GM12878 (cell line): ENCODE measurements around the gene SPINT2. TPM values are rescaled to one million over a fixed set of nuclear protein-coding genes. Genes with fewer than 3 reads are reported as not detected.

Source experiments
- ATAC-seq: fragments of 200-7000 bp; cut with Tn5 transposase; 3 replicates; pipeline ENCODE4 v1.9.1; 2020; ENCODE audit warnings: mild to moderate bottlenecking, moderate library complexity
- BruUV-seq: library from RNA; stranded (reverse); fragments of 400-500 nt; replicated peaks from 2 replicates; lab custom pipeline; 2021; lab: Mats Ljungman, UMichigan
- CTCF ChIA-PET: fragments of 300-600 bp; sonication (Branson Sonifier 250); formaldehyde crosslinking; extraction: SDS; loops from one replicate; lab custom pipeline; 2021; ENCODE audit warnings: inconsistent platforms; lab: Yijun Ruan, JAX
- POLR2A ChIA-PET: fragments of 350-600 bp; formaldehyde crosslinking; extraction: SDS; loops from one replicate; lab custom pipeline; 2021; ENCODE audit warnings: inconsistent platforms; lab: Charles Lee
- RAD21 ChIA-PET: fragments of 300-600 bp; sonication (Branson Sonifier 250); formaldehyde crosslinking; loops from one replicate; lab custom pipeline; 2023; ENCODE audit warnings: antibody characterized with exemption; ENCODE audit not compliant: unreplicated experiment; lab: Charles Lee
- SMC1A ChIA-PET: fragments of 300-600 bp; sonication (Branson Sonifier 250); formaldehyde crosslinking; loops from one replicate; lab custom pipeline; 2023; ENCODE audit not compliant: unreplicated experiment, uncharacterized antibody; lab: Charles Lee
- DNase-seq: peaks from one replicate; pipeline ENCODE4 v3.0.0-alpha.2; 2011; ENCODE audit warnings: low read depth, low spot score
- FAIRE-seq: peaks from 3 replicates; lab custom pipeline; 2011; peaks lifted over from hg19 to GRCh38; lab: Jason Lieb, UNC
- H2AFZ ChIP-seq: 2 replicates; pipeline ENCODE4 v1.6.0; 2011; ENCODE audit warnings: low read depth, low read length, control low read depth; ENCODE audit not compliant: control insufficient read depth
- H3K27ac ChIP-seq: 2 replicates; pipeline ENCODE4 v1.5.1; 2011; ENCODE audit warnings: control low read depth; ENCODE audit not compliant: control insufficient read depth, insufficient read depth
- H3K27me3 ChIP-seq, 2 experiments: replicated peaks in 1 of 2; 2 replicates each; pipeline versions ENCODE4 v1.6.0 to v1.6.1; 2011; ENCODE audit warnings: low read length in 1 of 2; ENCODE audit not compliant: control insufficient read depth in 2 of 2, insufficient read depth in 2 of 2
- H3K36me3 ChIP-seq, 2 experiments: 2 replicates each; pipeline ENCODE4 v1.5.1; 2011; ENCODE audit warnings: low read length in 1 of 2; ENCODE audit not compliant: control insufficient read depth in 2 of 2, insufficient read depth in 2 of 2
- H3K4me1 ChIP-seq: 2 replicates; pipeline ENCODE4 v1.6.1; 2011; ENCODE audit warnings: mild to moderate bottlenecking, low read length, moderate library complexity, mixed read lengths; ENCODE audit not compliant: control insufficient read depth, insufficient read depth
- H3K4me2 ChIP-seq: 2 replicates; pipeline ENCODE4 v1.6.0; 2011; ENCODE audit warnings: control low read depth; ENCODE audit not compliant: control insufficient read depth, insufficient read depth
- H3K4me3 ChIP-seq: fragments of 200-600 bp; sonication (generic); 2 replicates; pipeline ENCODE4 v1.5.1; 2016
- H3K79me2 ChIP-seq: 2 replicates; pipeline ENCODE4 v1.6.0; 2011; ENCODE audit warnings: low read length; ENCODE audit not compliant: control insufficient read depth, insufficient read depth
- H3K9ac ChIP-seq: 2 replicates; pipeline ENCODE4 v1.8.0; 2011; ENCODE audit warnings: low read length, control low read depth, mixed read lengths; ENCODE audit not compliant: control insufficient read depth, insufficient read depth
- H3K9me3 ChIP-seq: replicated peaks from 3 replicates; pipeline ENCODE4 v1.5.1; 2011; ENCODE audit warnings: mild to moderate bottlenecking, low read length; ENCODE audit not compliant: control insufficient read depth, insufficient read depth
- H4K20me1 ChIP-seq: 2 replicates; pipeline ENCODE4 v1.6.0; 2011; ENCODE audit not compliant: control insufficient read depth, insufficient read depth
- CREB1 ChIP-seq: IDR thresholded peaks from 2 replicates; pipeline ENCODE4 v1.6.1; 2012; ENCODE audit warnings: low read depth, mild to moderate bottlenecking, inconsistent platforms
- CREM ChIP-seq: IDR thresholded peaks from 2 replicates; pipeline ENCODE4 v1.6.1; 2014; ENCODE audit warnings: antibody characterized with exemption, low read depth
- EGR1 ChIP-seq, 2 experiments: IDR thresholded peaks; 1 replicate in 1 of 2; 2 replicates in 1 of 2; pipeline ENCODE4 v1.6.1; 2011 to 2012; ENCODE audit warnings: low read depth in 2 of 2, low read length in 2 of 2, borderline replicate concordance in 1 of 2, mild to moderate bottlenecking in 1 of 2, moderate library complexity in 1 of 2
- ELK1 ChIP-seq: IDR thresholded peaks from 2 replicates; pipeline ENCODE4 v1.6.1; 2012; ENCODE audit warnings: low read depth, low read length, improper control_type of control experiment
- HSF1 ChIP-seq: fragments of 150-350 bp; IDR thresholded peaks from 2 replicates; pipeline ENCODE4 v1.6.1; 2014; ENCODE audit warnings: mild to moderate bottlenecking, low read depth, low read length
- IKZF1 ChIP-seq: fragments of 450-650 bp; conservative IDR thresholded peaks from 2 replicates; pipeline ENCODE4 v1.6.1; 2017; ENCODE audit warnings: antibody characterized with exemption, mild to moderate bottlenecking
- NBN ChIP-seq: fragments of 450-650 bp; IDR thresholded peaks from 2 replicates; pipeline ENCODE4 v1.6.1; 2016
- SMAD5 ChIP-seq: IDR thresholded peaks from 2 replicates; pipeline ENCODE4 v1.6.1; 2016; ENCODE audit warnings: antibody characterized with exemption, low read depth
- SMC3 ChIP-seq: IDR thresholded peaks from 2 replicates; pipeline ENCODE4 v1.6.1; 2011; ENCODE audit warnings: low read length, improper control_type of control experiment, borderline replicate concordance
- TCF3 ChIP-seq: IDR thresholded peaks from 2 replicates; pipeline ENCODE4 v1.6.1; 2012; ENCODE audit warnings: low read depth, mild to moderate bottlenecking, low read length, borderline replicate concordance; ENCODE audit not compliant: insufficient read depth
- USF2 ChIP-seq: IDR thresholded peaks from 2 replicates; pipeline ENCODE4 v1.6.1; 2011; ENCODE audit warnings: low read depth, low read length, improper control_type of control experiment, borderline replicate concordance
- ZNF622 ChIP-seq: fragments of 450-650 bp; IDR thresholded peaks from 2 replicates; pipeline ENCODE4 v1.6.1; 2017; ENCODE audit warnings: mild to moderate bottlenecking, inconsistent platforms
- ZSCAN29 ChIP-seq: fragments of 450-650 bp; IDR thresholded peaks from 2 replicates; pipeline ENCODE4 v1.6.1; 2017; ENCODE audit warnings: mild to moderate bottlenecking, moderate library complexity
- WGBS: methylation state at CpG from one replicate; pipeline ENCODE4 v1.1.6; 2016; ENCODE audit warnings: low lambda C conversion rate; ENCODE audit not compliant: insufficient replicate concordance, insufficient coverage; ENCODE audit errors: missing lambda C conversion rate; 5-methylcytosine and 5-hydroxymethylcytosine counted together
- in situ Hi-C: fragments of 300-500 bp; cut with MboI; formaldehyde crosslinking; loops from 9 replicates; pipeline ENCODE4 v1.14.3; 2018; ENCODE audit warnings: mixed read lengths
- intact Hi-C: fragments of 100-400 bp; cut with micrococcal nuclease; formaldehyde crosslinking; loops from one replicate; pipeline ENCODE4 v1.14.2; 2022; ENCODE audit not compliant: unreplicated experiment
- polyA plus RNA-seq, 11 experiments: library from polyadenylated mRNA; depleted of rRNA in 4 of 11; unstranded in 6 of 11; stranded (reverse) in 5 of 11; fragments of >200 nt; fragmentation: Nextera tagmentation in 4 of 11; fragmentation: Illumina TruSeq in 1 of 11; extraction: Ambion mirVana in 4 of 11; extraction: Trizol in 1 of 11; gene quantifications; 1 replicate in 1 of 11; 2 replicates in 10 of 11; pipeline versions ENCODE4 v1.2.1 to v1.2.3, GENCODE V29; 2011 to 2016; ENCODE audit warnings: inconsistent platforms in 2 of 11, missing spikeins in 2 of 11, low read depth in 1 of 11
- total RNA-seq, 4 experiments: library from RNA; depleted of rRNA in 3 of 4; stranded (reverse); fragments of >200 nt in 3 of 4; fragmentation: Illumina TruSeq in 1 of 4; extraction: Trizol in 1 of 4; gene quantifications; 2 replicates each; pipeline versions ENCODE4 v1.2.1 to v1.2.3, GENCODE V29; 2013 to 2021

Gene SPINT2
- total and polyA plus RNA-seq, 10 of the 15 experiments (the other 5 are each of a cell fraction or from before 2014, with no cell fraction given) = 0.15 to 26.5 (median 17.5) TPM

- TF ChIP-seq SMAD5 = no peak
- no peak for TF ChIP-seq USF2
- TF ChIP-seq HSF1 = no peak
- TF ChIP-seq NBN = no peak
Measured at GRCh38 chr19:38262585-38263268, 1.6 kb upstream of the SPINT2 start (continued).

- H3K9me3 ChIP-seq = no peaks in the 10 kb centered on the region
- ATAC-seq (peak; percentile 83), FAIRE-seq (no peak), DNase-seq (no peak)
- peak overlapping the region; percentile 48; the same call in 1 of the 2 replicates for H3K9ac ChIP-seq
- peak overlapping the region; percentile 88 for H2AFZ ChIP-seq
- POLR2A ChIA-PET = interaction anchor here (0.6 kb wide), 2 partner anchors 49 to 1321 kb away, joined by 3 to 5 read pairs; no protein-coding TSS in a partner anchor
- no peaks in the 10 kb centered on the region for H3K79me2 ChIP-seq
- CTCF ChIA-PET = no interaction called here
- intact Hi-C loops = no loop called here
- in situ Hi-C loops = no loop called here
- H3K27me3 ChIP-seq = peaks cover 0 to 2% of the 10 kb centered on the region in 2 experiments; a peak in 2 of 4 replicates
- TF ChIP-seq CREB1 = no peak
- TF ChIP-seq ZNF622 = no peak
- no peak for TF ChIP-seq ELK1
- peak; percentile 45; the same call in 1 of the 2 replicates for TF ChIP-seq TCF3
- TF ChIP-seq ZSCAN29 = no peak
- peak in 1 of 2 experiments; percentile 27; a peak in 1 of 3 replicates for TF ChIP-seq EGR1 (IDR thresholded peaks at IDR 0.05; ENCODE audit: borderline replicate concordance in 1 of 2, low read depth in 2 of 2, low read length in 2 of 2)
- 0 out of 2 replicates have a peak, but pooled peaks have one; percentile 33 for TF ChIP-seq IKZF1
- no peak for TF ChIP-seq SMC3
- peak; percentile 24; the same call in 1 of the 2 replicates for TF ChIP-seq CREM
- H4K20me1 ChIP-seq = no peaks in the 10 kb centered on the region
- H3K27ac ChIP-seq = no peak overlapping the region
- 5% methylated on average over 25 of the region's 34 CpGs for WGBS
- H3K4me3 ChIP-seq = peak overlapping the region; percentile 62; the same call in 1 of the 2 replicates
- H3K4me2 ChIP-seq = peak overlapping the region; percentile 97
- no TSS peak for BruUV-seq
- RAD21 ChIA-PET = interaction anchor here (1.3 kb wide), 1 partner anchor 110 kb away, joined by 4 read pairs; the partner anchor contains the start of gene PSMD8
- SMC1A ChIA-PET = interaction anchor here (0.5 kb wide), 1 partner anchor 130 kb away, joined by 3 read pairs; no protein-coding TSS in a partner anchor
- peaks cover 9% of the 10 kb centered on the region for H3K4me1 ChIP-seq
- H3K36me3 ChIP-seq = no peaks in the 10 kb centered on the region
Measured at GRCh38 chr19:38263689-38264485, 486 bp upstream of the SPINT2 start.
